ENCODE data around the gene CNIH4.
A peak's percentile ranks its signal among the peaks of the same experiment; 100 is the strongest.

DNA sequence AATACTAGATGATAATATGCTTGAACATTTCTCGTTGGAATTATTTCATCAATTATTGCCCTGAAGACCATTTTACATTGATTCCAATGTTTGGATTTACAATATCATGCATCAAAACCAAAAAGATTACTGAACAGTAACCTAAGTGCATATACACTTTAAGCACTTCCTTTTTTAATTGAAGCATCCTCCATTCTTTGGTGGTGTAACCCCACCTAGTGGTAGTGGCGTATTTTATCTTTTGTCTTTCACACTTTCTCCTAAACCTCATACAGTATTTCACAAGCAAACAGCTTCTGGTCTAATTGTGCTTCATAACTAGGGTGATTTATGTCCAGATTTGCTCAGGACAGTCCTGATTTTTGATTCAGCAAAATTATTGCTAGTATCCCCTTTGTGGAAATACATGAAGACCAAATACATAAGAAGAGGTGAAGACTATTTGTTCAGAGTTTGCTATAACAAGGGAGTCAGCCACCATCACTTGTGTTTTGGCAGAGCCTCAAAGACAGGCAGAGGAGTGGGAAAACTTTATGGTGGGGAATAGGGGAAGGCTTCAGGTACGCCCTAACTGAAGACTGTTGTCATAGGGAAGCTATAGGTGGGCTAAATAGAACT lies 23.3 kb upstream of the CNIH4 start:
- TF ChIP-seq, protein P1, sequence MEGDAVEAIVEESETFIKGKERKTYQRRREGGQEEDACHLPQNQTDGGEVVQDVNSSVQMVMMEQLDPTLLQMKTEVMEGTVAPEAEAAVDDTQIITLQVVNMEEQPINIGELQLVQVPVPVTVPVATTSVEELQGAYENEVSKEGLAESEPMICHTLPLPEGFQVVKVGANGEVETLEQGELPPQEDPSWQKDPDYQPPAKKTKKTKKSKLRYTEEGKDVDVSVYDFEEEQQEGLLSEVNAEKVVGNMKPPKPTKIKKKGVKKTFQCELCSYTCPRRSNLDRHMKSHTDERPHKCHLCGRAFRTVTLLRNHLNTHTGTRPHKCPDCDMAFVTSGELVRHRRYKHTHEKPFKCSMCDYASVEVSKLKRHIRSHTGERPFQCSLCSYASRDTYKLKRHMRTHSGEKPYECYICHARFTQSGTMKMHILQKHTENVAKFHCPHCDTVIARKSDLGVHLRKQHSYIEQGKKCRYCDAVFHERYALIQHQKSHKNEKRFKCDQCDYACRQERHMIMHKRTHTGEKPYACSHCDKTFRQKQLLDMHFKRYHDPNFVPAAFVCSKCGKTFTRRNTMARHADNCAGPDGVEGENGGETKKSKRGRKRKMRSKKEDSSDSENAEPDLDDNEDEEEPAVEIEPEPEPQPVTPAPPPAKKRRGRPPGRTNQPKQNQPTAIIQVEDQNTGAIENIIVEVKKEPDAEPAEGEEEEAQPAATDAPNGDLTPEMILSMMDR (IDR thresholded peaks at IDR 0.05) = peak; percentile 86
- TF ChIP-seq POLR2A (IDR thresholded peaks at IDR 0.05; ENCODE audit: low read length) = no peak
- TF ChIP-seq HOXA7 (CRISPR knock-in tag; IDR thresholded peaks at IDR 0.05) = no peak
- TF ChIP-seq KDM1A (IDR thresholded peaks at IDR 0.05; ENCODE audit: low read depth) = no peak
- no peak for TF ChIP-seq ZNF302 (CRISPR knock-in tag; IDR thresholded peaks at IDR 0.05)
- no peak for TF ChIP-seq BHLHE40 (IDR thresholded peaks at IDR 0.05; ENCODE audit: low read depth, low read length)
- TF ChIP-seq EP300 (IDR thresholded peaks at IDR 0.05) = no peak
- TF ChIP-seq, protein P2, sequence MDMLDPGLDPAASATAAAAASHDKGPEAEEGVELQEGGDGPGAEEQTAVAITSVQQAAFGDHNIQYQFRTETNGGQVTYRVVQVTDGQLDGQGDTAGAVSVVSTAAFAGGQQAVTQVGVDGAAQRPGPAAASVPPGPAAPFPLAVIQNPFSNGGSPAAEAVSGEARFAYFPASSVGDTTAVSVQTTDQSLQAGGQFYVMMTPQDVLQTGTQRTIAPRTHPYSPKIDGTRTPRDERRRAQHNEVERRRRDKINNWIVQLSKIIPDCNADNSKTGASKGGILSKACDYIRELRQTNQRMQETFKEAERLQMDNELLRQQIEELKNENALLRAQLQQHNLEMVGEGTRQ (IDR thresholded peaks at IDR 0.05) = no peak
- no peak for TF ChIP-seq PBX3 (IDR thresholded peaks at IDR 0.05)
